Stimulated activated CD8-positive, alpha-beta memory T cell treated with anti-CD3 and anti-CD28 coated beads, Interleukin-2, amount 100 ng/mL, for 48 hours (primary cell): ENCODE results near the gene CHCHD1.
"Not testable (repeated sequence)": the region's sequence is repeated elsewhere in the genome, so short reads cannot be mapped to it uniquely, and the experiment has no call there.

Experiments used
- DNase-seq, 2 donors: peaks; one replicate each; pipeline ENCODE4 v3.0.0-alpha.2; 2020; ENCODE audit warnings: low read depth in 2 of 2

CHCHD1 gene

DNA sequence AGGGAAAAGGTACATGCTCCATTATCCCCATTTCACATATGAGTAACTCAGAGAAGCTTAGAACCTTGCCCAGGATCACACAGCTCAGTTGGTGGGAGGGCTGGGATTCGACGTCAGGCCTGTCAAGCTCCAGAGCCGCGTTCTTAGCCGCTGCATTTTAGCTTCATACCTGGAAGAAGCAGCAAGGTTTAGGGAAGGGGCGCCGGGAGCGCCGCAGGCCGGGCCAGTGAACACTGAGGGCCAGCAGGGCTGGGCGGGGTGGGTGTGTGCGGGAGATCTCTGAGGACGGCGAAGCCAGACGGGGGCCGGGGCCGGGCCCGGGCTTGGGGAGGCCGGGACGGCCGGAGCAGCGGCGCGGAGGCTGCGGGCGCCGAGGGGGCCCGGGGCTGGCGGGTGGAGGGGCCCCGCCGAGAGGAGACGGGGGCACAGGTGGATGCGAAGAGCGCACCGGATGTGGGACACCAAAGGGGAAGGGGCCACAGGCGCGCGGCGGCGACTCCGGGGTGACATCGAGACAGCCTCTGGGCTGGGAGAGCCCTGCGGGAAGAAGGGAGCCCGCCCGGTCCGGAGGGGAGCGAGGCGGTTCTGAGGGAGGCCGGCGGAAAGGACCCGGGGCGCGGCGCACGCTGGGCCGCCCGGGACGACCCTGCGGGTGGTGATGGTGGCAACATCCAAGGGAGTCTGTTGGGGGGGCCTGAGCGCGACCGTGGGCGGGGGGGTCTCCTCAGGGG lies 29.1 kb downstream of the CHCHD1 start:
- DNase-seq = peak; percentile 33 to 36

- no peak for DNase-seq
Measured at GRCh38 chr10:73812657-73813056, 30.8 kb downstream of the CHCHD1 start.

DNA sequence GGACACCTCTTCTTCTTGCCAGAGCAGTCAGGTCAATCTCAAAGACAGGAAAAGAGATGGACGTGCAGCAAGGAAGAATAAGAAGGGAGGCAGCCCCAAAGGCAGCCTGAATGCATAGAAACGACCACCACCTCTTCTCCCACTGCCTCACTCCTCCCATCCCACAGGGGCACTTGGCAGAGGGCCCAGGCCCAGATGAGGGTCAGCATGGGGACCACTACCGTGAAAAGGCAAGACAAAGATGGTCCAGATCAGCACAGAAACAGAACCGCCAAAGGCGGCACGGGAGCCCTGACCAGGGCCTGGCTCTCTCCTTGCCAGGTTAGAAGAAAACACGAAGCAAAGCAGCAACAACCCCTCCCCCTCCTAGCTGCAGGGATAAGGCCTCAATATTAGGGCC lies 31.5 kb downstream of the CHCHD1 start:
- no peak for DNase-seq

- no peak for DNase-seq
Measured at GRCh38 chr10:73814276-73814895, 32.5 kb downstream of the CHCHD1 start.

DNA sequence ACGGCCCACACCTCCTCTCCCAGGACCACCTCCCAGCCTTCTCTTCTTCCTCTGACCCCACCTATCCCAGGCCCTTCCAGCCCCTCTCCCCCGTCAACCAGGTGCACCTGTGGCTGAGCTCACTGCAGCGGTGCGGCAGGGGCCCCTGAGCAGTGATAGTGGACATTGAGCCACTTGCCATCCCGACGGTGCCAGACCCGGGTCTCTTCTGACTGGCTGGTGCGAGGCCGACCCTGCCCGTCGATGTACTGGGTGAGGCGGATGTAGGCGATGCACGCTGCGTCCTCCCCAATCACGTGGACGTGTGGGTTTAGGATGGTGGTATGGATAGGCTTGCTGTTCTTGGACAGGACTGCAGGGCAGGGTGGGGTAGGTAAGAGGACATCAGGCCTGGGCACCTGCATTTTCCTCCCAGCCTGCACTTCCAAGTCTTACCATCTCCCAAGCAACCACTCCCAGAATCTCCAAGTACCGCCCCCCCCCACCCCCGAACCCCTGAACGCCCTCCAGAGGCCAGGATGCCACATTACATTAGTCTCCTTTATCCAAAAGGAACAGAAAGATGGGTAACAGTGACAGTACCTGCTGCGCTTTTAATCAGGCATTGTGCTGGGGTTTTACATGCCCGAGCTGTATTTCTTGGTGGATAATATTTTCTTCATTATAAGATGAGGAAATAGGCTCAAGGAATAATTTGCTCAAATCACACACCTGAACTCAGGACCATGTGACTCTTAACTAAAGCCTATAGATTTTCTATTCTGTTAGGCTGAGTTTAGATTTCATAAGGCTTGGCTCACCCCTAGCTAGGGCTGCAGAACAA lies 33.3 kb downstream of the CHCHD1 start:
- DNase-seq = no peak

DNA sequence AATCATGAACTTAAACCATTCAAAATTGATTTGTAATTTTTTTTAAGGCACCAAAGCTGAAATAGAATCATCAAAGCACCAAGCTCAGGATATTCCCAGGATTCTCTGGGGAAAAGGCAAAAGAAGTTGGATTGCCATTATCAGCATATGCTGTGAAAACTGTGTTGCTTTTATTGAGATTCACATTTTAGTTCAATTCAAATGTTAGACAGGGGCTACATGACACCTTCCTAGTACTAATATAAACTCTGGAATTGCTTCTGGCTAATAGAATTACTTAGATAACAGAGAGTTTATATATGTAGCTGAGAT lies 33.8 kb downstream of the CHCHD1 start:
- DNase-seq = no peak

GRCh38 chr10:73816917-73817729 lies 35.3 kb downstream of the CHCHD1 start:
- no peak for DNase-seq

- DNase-seq = no peak
Measured at GRCh38 chr10:73817826-73818225, 36.0 kb downstream of the CHCHD1 start.

GRCh38 chr10:73818402-73818801 lies 36.6 kb downstream of the CHCHD1 start:
- no peak for DNase-seq

- no peak for DNase-seq
Measured at GRCh38 chr10:73819081-73819480, 37.2 kb downstream of the CHCHD1 start.

DNA sequence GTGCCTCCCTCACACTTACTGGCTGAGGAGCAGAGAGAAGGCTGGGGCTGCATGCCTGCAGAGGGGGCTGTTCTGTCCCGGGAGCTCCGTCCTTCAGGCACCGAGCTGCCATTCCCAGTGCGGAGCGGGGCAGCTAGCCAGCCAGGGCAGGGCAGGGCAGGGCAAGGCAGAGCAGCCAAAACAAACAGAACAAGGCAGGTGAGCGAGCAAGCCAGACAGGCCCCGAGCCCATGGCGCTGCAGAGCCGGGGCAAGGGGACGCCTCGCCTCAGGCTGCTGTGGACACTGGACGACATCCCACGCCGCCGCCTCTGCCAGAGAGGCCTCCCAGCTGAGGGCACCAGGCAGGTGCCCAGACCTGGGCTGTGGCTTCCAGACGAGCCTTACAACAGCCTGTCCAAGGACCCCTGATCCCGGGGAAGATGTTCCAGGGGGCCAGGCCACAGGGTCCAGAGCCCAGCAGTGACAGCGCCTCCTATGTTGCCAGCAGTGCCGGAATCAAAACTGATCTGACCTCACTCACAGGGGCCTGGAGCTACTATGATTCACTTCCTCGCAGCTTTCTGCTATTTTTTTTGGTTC lies 37.8 kb downstream of the CHCHD1 start:
- DNase-seq = no peak

- DNase-seq = no peak
Measured at GRCh38 chr10:73823391-73823790, 41.5 kb downstream of the CHCHD1 start.

DNA sequence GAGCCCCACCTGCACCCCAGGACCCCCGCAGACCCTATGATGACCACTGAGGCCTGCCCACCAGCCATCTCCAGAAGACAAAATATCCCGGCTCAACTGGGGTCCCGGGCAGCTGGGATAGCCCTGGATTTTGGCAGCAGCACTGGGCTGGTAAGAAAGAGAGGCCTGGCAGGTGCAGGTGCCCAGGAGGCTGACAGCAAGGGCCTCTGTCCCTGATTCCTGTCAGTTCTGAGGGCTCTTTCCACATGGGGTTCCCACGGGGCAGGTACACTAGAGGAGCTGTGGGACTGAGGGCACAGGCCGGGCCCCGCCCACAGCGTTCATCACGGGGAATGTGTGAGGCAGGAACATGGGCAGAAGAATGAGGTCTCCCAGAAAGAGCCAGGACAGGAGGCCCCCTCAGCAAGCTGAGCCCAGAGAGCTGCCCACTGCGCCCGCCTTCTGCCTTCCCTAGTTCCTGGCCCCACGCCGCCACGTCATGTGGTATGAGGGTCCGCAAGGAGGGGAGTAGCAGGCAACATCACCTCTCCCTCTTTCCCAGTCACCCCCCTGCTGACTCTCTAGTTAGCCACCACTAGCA lies 42.4 kb downstream of the CHCHD1 start:
- DNase-seq = no peak

- no peak for DNase-seq
Measured at GRCh38 chr10:73827346-73828089, 45.7 kb downstream of the CHCHD1 start.

DNA sequence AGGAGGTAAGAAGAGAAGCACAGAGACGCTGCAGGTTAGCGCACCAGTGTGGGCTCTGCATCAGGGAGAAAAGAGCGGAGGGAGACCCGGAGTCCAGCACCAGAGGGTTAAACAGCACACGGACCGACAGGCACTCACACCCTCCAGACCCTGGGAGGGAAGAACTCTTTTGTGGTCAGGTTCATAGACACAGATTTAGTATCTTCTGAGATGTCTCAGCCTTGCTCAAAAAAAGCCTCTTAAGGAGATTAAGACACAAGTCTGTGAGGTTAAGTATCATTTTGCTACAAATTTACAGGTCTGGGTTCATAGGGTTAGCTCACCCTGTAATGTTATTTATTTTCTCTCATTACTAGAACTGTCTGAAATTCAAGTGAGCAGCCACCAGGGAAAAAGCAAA lies 46.3 kb downstream of the CHCHD1 start:
- no peak for DNase-seq

GRCh38 chr10:73829090-73829489 lies 47.2 kb downstream of the CHCHD1 start:
- not testable (repeated sequence) for DNase-seq
